Liver (tissue), 9 donors: ENCODE results near the gene SOX21. TPM values are rescaled to one million over a fixed set of nuclear protein-coding genes. Genes with fewer than 3 reads are reported as not detected.

Source experiments
- DNase-seq: peaks from one replicate; pipeline ENCODE4 v3.0.0-alpha.2; 2017; ENCODE audit warnings: low spot score
- H3K27ac ChIP-seq, 2 donors: one replicate each; pipeline ENCODE4 v1.7.0; 2013; ENCODE audit warnings: inconsistent platforms in 2 of 2, low read length in 2 of 2, control low read depth in 1 of 2, low read depth in 1 of 2, mild to moderate bottlenecking in 1 of 2
- H3K27me3 ChIP-seq, 4 donors: one replicate each; pipeline versions ENCODE4 v1.6.1 to v1.7.0; 2013; ENCODE audit warnings: low read length in 3 of 4, inconsistent platforms in 1 of 4, mild to moderate bottlenecking in 1 of 4, moderate library complexity in 1 of 4; ENCODE audit not compliant: control insufficient read depth in 4 of 4, insufficient read depth in 4 of 4
- H3K36me3 ChIP-seq, 4 donors: one replicate each; pipeline versions ENCODE4 v1.6.1 to v1.7.0; 2013; ENCODE audit warnings: low read length in 3 of 4, mild to moderate bottlenecking in 3 of 4, low read depth in 1 of 4, moderate library complexity in 1 of 4; ENCODE audit not compliant: control insufficient read depth in 4 of 4, insufficient read depth in 3 of 4
- H3K4me1 ChIP-seq, 4 donors: one replicate each; pipeline versions ENCODE4 v1.6.1 to v1.7.0; 2013; ENCODE audit warnings: low read length in 3 of 4, mild to moderate bottlenecking in 3 of 4, moderate library complexity in 1 of 4; ENCODE audit not compliant: control insufficient read depth in 4 of 4, insufficient read depth in 4 of 4
- H3K4me3 ChIP-seq, 3 donors: one replicate each; pipeline versions ENCODE4 v1.6.1 to v1.7.0; 2013; ENCODE audit warnings: low read length in 3 of 3, control low read depth in 1 of 3, low read depth in 1 of 3, mild to moderate bottlenecking in 1 of 3
- H3K9ac ChIP-seq, 2 donors: one replicate each; pipeline ENCODE4 v1.7.0; 2013; ENCODE audit warnings: low read length in 2 of 2, mild to moderate bottlenecking in 2 of 2, moderate library complexity in 2 of 2, control low read depth in 1 of 2, low read depth in 1 of 2
- H3K9me3 ChIP-seq, 4 donors: one replicate each; pipeline versions ENCODE4 v1.6.1 to v1.7.0; 2013; ENCODE audit warnings: low read length in 3 of 4; ENCODE audit not compliant: control insufficient read depth in 4 of 4
- EGR1 ChIP-seq, 2 donors: IDR thresholded peaks; 2 replicates each; pipeline ENCODE4 v1.6.1; 2016 to 2018; ENCODE audit warnings: antibody characterized with exemption in 2 of 2, low read depth in 2 of 2
- FOXA1 ChIP-seq: IDR thresholded peaks from 2 replicates; pipeline ENCODE4 v1.6.1; 2016; ENCODE audit warnings: antibody characterized with exemption
- FOXA2 ChIP-seq: IDR thresholded peaks from 2 replicates; pipeline ENCODE4 v1.6.1; 2016; ENCODE audit warnings: antibody characterized with exemption
- GABPA ChIP-seq, 2 donors: IDR thresholded peaks in 1 of 2; conservative IDR thresholded peaks in 1 of 2; 2 replicates each; pipeline ENCODE4 v1.6.1; 2016; ENCODE audit warnings: antibody characterized with exemption in 2 of 2, mild to moderate bottlenecking in 1 of 2, moderate library complexity in 1 of 2
- HNF4A ChIP-seq, 2 donors: conservative IDR thresholded peaks; 2 replicates each; pipeline ENCODE4 v1.6.1; 2016; ENCODE audit warnings: antibody characterized with exemption in 2 of 2, mild to moderate bottlenecking in 2 of 2
- JUND ChIP-seq, 2 donors: IDR thresholded peaks; 2 replicates each; pipeline ENCODE4 v1.6.1; 2016; ENCODE audit warnings: antibody characterized with exemption in 2 of 2
- MAX ChIP-seq: IDR thresholded peaks from 2 replicates; pipeline ENCODE4 v1.6.1; 2016; ENCODE audit warnings: antibody characterized with exemption
- RAD21 ChIP-seq, 2 donors: IDR thresholded peaks; 2 replicates each; pipeline ENCODE4 v1.6.1; 2016; ENCODE audit warnings: antibody characterized with exemption in 2 of 2, mild to moderate bottlenecking in 2 of 2
- REST ChIP-seq: IDR thresholded peaks from 2 replicates; pipeline ENCODE4 v1.6.1; 2016; ENCODE audit warnings: antibody characterized with exemption, mild to moderate bottlenecking
- SP1 ChIP-seq: IDR thresholded peaks from 2 replicates; pipeline ENCODE4 v1.6.1; 2018; ENCODE audit warnings: antibody characterized with exemption, mild to moderate bottlenecking
- TAF1 ChIP-seq: conservative IDR thresholded peaks from 2 replicates; pipeline ENCODE4 v1.6.1; 2016; ENCODE audit warnings: antibody characterized with exemption, mild to moderate bottlenecking
- YY1 ChIP-seq: IDR thresholded peaks from 2 replicates; pipeline ENCODE4 v1.6.1; 2016; ENCODE audit warnings: antibody characterized with exemption, mild to moderate bottlenecking
- ZBTB33 ChIP-seq: IDR thresholded peaks from 2 replicates; pipeline ENCODE4 v1.6.1; 2016; ENCODE audit warnings: antibody characterized with exemption
- WGBS: extraction: QIAGEN DNeasy Blood & Tissue Kit; methylation state at CpG from one replicate; pipeline ENCODE4 v1.1.7; 2013; 5-methylcytosine and 5-hydroxymethylcytosine counted together
- polyA plus RNA-seq, 2 donors: library from polyadenylated mRNA; stranded (reverse) in 1 of 2; unstranded in 1 of 2; fragments of 200-250 nt in 1 of 2; fragments of >200 nt in 1 of 2; fragmentation: Nextera tagmentation in 1 of 2; extraction: Ambion mirVana in 1 of 2; gene quantifications; one replicate each; pipeline versions ENCODE4 v1.2.1 to v1.2.3, GENCODE V29; 2013 to 2015
- total RNA-seq, 2 donors: library from RNA; depleted of rRNA; stranded (reverse); fragments of >200 nt; gene quantifications; one replicate each; pipeline ENCODE4 v1.2.3, GENCODE V29; 2014
- TF ChIP-seq, protein P1 (sequence below): IDR thresholded peaks from 2 replicates; pipeline ENCODE4 v1.6.1; 2016; ENCODE audit warnings: antibody characterized with exemption
- donor health status: healthy.
- donor health status: healthy.
- donor health status: healthy.
- donor health status: healthy.
- donor health status: healthy.

SOX21 gene
- total and polyA plus RNA-seq, 4 donors: not detected

DNA sequence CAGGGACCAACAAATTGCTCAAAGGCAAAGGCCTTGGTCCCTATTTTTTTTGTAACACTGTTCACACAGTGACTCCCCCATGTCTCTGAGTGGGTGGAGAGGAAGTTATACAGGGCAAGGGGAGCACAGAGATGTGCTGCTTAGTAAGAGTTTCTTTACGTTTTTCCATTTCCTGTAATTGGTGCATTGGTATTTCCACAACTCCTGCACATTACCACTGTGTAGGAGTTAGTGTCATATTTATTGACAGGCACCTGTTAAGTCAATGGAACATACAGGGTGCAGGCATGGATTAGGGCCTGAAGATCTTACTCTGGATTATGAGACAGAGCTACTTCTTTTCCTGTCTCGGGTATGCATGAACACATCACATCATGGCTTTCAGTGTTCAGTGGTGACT is 45.2 kb downstream of the SOX21 start:
- no peak overlapping the region for H3K4me3 ChIP-seq
- H3K9me3 ChIP-seq: no peaks in the 10 kb centered on the region
- H3K36me3 ChIP-seq: no peaks in the 10 kb centered on the region
- peaks cover 0 to 2% (median under 1%) of the 10 kb centered on the region in 4 donors for H3K27me3 ChIP-seq
- no peak overlapping the region for H3K9ac ChIP-seq
- DNase-seq: no peak
- 77% methylated on average over 2 of the region's 2 CpGs for WGBS
- no peaks in the 10 kb centered on the region for H3K4me1 ChIP-seq
- TF ChIP-seq ZBTB33 (no peak), REST (no peak), SP1 (no peak), GABPA (IDR thresholded peaks at IDR 0.05 in 1 of 2, conservative IDR thresholded peaks at IDR 0.05 in 1 of 2) (no peak), JUND (IDR thresholded peaks at IDR 0.05) (no peak), EGR1 (IDR thresholded peaks at IDR 0.05; ENCODE audit: low read depth in 2 of 2) (no peak)
- H3K27ac ChIP-seq: no peak overlapping the region

GRCh38 chr13:94666065-94666464 is 46.3 kb downstream of the SOX21 start:
- TF ChIP-seq YY1 (no peak), TAF1 (no peak), GABPA (IDR thresholded peaks at IDR 0.05 in 1 of 2, conservative IDR thresholded peaks at IDR 0.05 in 1 of 2) (no peak), JUND (IDR thresholded peaks at IDR 0.05) (no peak)
- DNase-seq: no peak
- Histone ChIP-seq H3K9me3 (no peaks in the 10 kb centered on the region), H3K36me3 (no peaks in the 10 kb centered on the region), H3K4me1 (no peaks in the 10 kb centered on the region), H3K4me3 (no peak overlapping the region), H3K27me3 (peaks cover 0 to 2% (median 1%) of the 10 kb centered on the region in 4 donors), H3K27ac (no peak overlapping the region), H3K9ac (no peak overlapping the region)
- WGBS: 91% methylated on average over 7 of the region's 7 CpGs

DNA sequence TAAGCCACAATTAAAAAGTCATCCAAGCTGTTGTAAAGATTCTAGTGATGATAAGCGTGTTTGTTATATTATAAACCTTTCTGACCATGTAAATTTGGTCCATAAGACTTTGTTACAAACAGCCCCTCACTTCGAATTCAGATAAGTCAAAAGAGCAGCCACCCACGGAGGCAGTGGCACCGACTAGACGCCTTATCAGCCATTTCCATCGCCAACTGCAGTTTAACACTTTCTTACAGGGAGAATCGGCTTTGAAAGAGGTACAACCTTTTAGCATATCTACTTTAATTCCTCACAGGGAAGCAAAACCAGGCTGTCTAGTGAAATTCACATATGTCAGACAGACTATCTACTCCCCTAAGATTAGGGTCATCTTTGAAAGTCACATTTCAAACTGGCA is 47.5 kb downstream of the SOX21 start:
- no peak overlapping the region for H3K27ac ChIP-seq
- no peak for DNase-seq
- no peak overlapping the region for H3K4me3 ChIP-seq
- peaks cover 0 to 2% (median 1%) of the 10 kb centered on the region in 4 donors for H3K27me3 ChIP-seq
- no peak overlapping the region for H3K9ac ChIP-seq
- H3K36me3 ChIP-seq: no peaks in the 10 kb centered on the region
- 49% methylated on average over 7 of the region's 7 CpGs for WGBS
- no peaks in the 10 kb centered on the region for H3K9me3 ChIP-seq
- H3K4me1 ChIP-seq: no peaks in the 10 kb centered on the region
- TF ChIP-seq MAX (no peak), GABPA (IDR thresholded peaks at IDR 0.05 in 1 of 2, conservative IDR thresholded peaks at IDR 0.05 in 1 of 2) (no peak), YY1 (no peak), FOXA2 (no peak), RAD21 (IDR thresholded peaks at IDR 0.05) (no peak), EGR1 (IDR thresholded peaks at IDR 0.05; ENCODE audit: low read depth in 2 of 2) (no peak), TAF1 (no peak), HNF4A (conservative IDR thresholded peaks at IDR 0.05) (no peak), FOXA1 (no peak), JUND (IDR thresholded peaks at IDR 0.05) (no peak)
- TF ChIP-seq, protein P1, sequence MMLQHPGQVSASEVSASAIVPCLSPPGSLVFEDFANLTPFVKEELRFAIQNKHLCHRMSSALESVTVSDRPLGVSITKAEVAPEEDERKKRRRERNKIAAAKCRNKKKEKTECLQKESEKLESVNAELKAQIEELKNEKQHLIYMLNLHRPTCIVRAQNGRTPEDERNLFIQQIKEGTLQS: no peak
